ENCODE results near the gene RPS6KA2. TPM values are rescaled to one million over a fixed set of nuclear protein-coding genes. Genes with fewer than 3 reads are reported as not detected.

Gene RPS6KA2
- polyA plus RNA-seq, 4 donors, result 25.3 to 34.5 (median 30.2) TPM

DNA sequence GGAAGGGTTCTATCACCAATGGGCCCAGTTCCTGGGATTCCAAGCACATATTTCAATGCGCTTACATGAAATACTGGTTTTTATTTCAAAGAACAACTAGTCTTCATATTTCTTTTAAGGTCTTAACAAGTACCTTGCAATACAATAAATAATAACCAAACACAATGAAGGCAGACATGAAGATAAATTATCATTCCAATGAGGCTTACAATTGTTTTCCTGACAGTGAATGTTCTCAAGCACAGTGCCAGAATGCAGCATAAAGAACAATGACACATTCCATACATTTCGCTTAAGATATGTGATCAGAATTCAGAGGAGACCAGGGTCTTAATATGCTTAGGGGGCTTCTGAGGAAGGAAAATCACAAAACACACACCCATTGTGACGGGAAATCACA lies 66.8 kb downstream of the RPS6KA2 start:
- DNase-seq (ENCODE audit: low read depth in 4 of 4, low spot score in 3 of 4), result no peak

DNA sequence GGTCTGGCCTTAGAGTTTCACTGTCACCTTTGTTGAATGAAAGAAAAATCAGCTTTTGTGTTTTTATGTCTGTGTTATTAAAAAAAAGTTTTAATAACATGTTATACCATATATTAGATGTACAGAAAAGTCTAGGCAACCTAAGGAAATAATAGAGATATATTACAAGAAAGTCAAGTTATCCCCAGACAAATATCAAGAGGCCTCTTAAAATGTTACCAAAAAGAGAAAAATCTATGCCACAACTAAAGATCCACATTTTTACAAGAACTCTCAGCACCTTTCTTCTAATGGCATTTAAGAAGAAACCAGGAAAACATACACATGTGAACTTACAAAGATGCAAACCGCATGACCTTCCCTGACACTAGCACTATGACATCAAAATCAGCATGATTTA lies 67.4 kb downstream of the RPS6KA2 start:
- DNase-seq (ENCODE audit: low read depth in 4 of 4, low spot score in 3 of 4), result no peak

DNA sequence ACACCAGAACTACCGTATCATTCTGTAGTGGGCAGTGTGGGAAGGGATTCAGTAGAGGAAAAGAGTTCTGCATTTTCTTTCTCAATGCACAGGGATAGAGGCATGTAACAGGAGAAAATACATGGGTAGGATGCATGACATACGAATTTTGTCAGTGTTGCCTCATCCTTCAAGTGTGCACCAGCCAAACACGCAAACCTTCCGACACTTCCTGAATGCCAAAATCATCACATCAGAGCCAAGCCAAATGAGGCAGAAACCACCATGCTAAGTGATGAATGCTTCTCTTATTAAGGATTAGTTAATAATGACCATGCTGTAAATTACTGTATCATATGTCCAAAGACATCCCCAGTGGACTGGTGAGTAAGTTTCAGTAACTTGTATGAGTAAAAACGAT lies 67.8 kb downstream of the RPS6KA2 start:
- no peak for DNase-seq (ENCODE audit: low read depth in 4 of 4, low spot score in 3 of 4)

- DNase-seq (ENCODE audit: low read depth in 4 of 4, low spot score in 3 of 4), result no peak
Observed at GRCh38 chr6:166558156-166559005, 68.7 kb downstream of the RPS6KA2 start.

DNA sequence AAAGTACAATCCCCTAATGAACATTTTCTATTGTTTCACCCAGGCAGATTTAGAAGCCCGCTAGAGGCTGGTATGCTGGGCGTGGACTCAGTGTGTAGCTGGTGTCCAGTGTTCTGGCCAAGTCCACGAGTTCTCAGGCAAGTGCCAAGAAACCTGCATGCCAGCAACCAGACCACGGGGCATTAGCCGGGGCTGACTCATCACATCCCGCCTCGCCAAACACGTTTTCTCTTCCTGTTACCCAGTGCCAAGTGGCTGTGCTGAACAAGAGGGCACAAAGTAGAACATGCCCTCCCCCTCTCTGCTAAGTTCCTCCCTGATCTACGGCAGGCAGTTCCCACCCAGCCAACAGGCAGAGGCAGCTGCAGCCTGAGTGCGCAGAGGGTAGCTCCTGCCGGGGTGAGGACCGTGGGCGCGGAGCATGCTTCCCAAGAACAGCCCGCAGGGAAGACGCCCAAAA lies 70.2 kb downstream of the RPS6KA2 start:
- DNase-seq (ENCODE audit: low read depth in 4 of 4, low spot score in 3 of 4), result no peak

DNA sequence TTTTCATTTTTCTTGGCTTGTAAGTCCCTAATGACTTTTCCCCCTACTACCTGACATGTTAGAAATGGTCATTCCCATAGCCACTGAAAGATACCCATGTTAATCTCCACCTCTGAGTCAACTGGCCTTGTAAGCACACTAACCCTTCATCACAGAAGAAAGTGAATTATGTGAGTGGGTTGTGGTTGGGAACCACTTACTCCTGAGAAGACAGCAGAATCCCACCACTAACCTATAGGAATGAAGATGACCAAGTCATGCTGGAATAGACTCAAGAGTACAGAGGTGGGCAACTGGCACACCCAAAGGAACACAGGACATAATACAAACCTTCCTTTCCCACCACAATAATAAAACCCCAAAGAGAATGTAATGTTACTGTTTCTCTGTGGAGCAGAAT lies 70.7 kb downstream of the RPS6KA2 start:
- no peak for DNase-seq (ENCODE audit: low read depth in 4 of 4, low spot score in 3 of 4)

GRCh38 chr6:166555086-166555485 lies 72.0 kb downstream of the RPS6KA2 start:
- no peak for DNase-seq (ENCODE audit: low read depth in 4 of 4, low spot score in 3 of 4)

DNA sequence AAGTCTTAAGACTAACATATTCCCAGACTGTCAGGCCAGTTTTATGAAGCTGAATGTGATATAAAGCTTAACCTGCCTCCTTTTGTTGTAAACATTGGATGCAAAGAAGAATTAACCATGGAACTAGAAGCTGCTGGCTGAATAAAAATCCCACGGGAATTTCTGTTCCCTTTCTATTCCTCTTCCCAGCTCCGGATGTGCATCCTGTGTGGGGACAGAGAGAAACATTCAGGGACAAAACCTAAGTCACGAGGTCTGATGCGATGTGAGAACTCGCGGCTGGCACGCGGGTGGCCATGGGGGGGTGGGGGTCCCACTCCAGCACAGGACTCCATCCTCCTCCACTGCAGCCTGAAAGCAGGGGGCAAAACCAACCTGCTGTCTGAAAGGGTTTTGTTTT lies 72.7 kb downstream of the RPS6KA2 start:
- no peak for DNase-seq (ENCODE audit: low read depth in 4 of 4, low spot score in 3 of 4)

DNA sequence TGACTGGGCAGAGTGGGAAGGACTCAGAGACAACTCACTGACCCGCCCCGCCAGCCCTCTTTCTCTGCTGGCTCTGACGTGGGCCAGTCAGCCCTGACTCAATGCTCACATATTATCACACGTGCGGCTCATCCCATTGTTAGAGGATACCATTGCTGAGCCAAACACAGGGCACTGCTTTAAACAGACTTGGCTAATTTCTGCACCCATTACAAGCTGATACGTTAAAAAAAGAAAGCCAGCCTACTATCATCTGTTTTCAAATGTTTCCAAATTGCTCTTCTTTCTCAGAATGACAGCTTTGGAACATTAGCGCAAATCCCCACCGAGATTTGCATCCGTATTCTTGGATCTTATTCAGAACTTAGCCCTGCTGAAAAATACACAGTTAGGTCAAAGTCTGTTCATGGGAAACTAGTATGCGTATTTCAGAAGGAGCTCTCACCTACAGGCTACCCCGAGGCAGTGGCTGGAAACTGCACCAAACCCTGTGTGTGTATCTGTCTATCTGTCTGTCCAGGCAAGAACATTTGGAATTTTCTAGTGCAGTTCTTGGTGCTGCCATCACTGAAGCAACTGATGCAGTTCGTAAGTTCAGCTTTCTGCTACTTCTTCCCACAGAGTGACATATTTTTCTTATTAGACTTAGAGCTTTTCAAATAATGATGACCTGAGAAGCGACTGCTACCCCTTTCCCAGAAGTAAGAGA lies 73.3 kb downstream of the RPS6KA2 start:
- DNase-seq (ENCODE audit: low read depth in 4 of 4, low spot score in 3 of 4), result no peak

- DNase-seq (ENCODE audit: low read depth in 4 of 4, low spot score in 3 of 4), result no peak
Observed at GRCh38 chr6:166552600-166552999, 74.5 kb downstream of the RPS6KA2 start.

DNA sequence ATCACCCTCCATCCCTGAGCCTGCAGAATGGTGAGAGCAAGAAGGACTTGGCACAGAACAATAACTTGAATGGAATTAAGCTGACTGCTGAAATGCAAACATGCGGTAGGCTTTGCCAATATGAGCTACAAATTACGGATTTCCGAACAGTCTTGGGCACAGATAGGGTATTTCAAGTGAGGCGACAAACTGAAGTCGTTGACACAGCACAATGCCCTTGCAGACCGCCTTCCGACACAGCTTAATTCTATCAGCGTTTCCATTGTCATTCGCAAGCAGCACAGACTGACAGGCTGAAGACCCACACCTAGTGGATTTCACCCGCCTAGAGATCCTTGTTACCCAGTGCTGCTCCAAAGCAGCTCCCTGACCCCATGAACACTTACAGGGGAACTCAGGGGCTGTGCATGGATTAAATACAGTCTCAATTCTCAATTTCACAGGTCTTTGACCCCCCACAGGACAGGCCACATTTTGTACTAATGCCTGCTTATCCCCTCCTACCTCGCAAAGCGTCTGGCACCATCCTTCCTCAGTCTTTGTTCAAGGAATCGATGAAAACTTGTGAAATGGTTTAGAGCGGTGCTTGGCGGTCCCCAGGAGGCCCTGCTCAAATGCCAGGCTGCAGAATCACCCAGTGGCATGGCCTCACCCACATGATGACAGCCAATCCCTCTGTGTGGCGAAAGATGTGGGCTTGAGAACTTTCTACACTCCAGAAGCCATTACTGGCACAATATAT lies 75.1 kb downstream of the RPS6KA2 start:
- no peak for DNase-seq (ENCODE audit: low read depth in 4 of 4, low spot score in 3 of 4)

GRCh38 chr6:166546653-166547052 lies 80.4 kb downstream of the RPS6KA2 start:
- no peak for DNase-seq (ENCODE audit: low read depth in 4 of 4, low spot score in 3 of 4)

DNA sequence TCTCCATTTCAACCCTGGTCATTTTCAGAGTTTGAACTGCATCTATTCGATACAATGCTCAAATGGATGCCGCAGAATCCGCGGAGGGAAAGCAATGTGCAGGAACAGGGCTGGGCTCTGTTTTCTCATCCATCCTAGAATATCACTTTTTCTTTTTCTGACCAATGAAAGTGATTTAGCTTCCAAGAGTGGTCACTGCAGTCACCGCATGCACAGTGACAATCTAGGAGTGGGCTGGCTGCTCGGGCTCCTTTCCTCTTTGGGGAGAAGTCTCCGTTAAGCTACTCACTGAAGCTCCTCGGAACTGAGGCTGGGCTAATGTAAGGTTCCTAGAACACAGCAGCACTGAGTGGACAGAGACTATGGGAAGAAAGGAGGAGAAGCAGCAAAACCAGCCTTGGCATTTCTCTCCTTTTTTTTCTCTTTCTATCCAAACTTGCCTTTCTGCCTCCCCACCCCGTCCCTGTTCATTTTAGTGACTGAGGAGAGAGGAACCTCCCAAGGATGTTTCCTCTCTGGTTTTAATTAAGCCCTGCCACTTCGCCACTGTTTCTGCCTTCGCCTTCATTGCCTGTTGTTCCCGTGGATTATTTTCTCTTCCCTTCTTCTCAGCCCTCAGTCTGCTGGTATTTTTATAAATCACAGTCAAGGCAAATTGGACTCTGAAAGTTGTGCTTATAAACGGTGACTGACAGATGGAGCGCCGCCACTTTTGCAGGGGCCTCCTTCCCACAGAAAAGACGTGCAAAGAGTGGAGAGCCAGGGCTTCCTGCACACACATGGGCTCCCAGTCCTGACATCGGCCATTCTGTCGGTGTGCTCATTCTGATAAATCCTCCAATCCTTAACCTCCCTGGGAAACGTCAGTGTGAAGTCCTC lies 81.7 kb downstream of the RPS6KA2 start:
- DNase-seq (ENCODE audit: low read depth in 4 of 4, low spot score in 3 of 4), result no peak

- no peak for DNase-seq (ENCODE audit: low read depth in 4 of 4, low spot score in 3 of 4)
Observed at GRCh38 chr6:166544296-166544605, 82.8 kb downstream of the RPS6KA2 start.

GRCh38 chr6:166543603-166544295 lies 83.3 kb downstream of the RPS6KA2 start:
- DNase-seq (ENCODE audit: low read depth in 4 of 4, low spot score in 3 of 4), result no peak

GRCh38 chr6:166542580-166542912 lies 84.5 kb downstream of the RPS6KA2 start:
- DNase-seq (ENCODE audit: low read depth in 4 of 4, low spot score in 3 of 4), result no peak

- DNase-seq (ENCODE audit: low read depth in 4 of 4, low spot score in 3 of 4), result no peak
Observed at GRCh38 chr6:166541876-166542579, 85.0 kb downstream of the RPS6KA2 start.

DNA sequence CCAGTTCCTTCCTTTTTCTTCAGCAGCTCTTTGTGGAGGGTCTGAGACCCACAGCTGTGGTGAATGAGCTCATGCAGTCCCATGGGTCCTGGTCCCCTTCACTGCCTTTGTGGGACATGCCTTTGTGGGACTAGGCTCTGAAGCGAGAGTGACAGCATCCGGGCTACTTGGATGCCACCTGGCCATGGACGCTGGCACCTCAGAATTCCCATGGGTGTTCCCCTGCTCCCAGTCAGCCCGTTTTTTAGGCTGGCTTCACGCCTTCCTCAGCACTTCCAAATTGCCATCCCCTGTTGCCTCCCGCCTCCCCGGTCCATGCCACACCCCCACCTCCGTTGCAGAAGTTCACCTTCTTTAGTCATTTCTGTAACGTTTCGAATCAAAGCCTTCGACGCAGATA lies 85.7 kb downstream of the RPS6KA2 start:
- no peak for DNase-seq (ENCODE audit: low read depth in 4 of 4, low spot score in 3 of 4)

- DNase-seq (ENCODE audit: low read depth in 4 of 4, low spot score in 3 of 4), result no peak
Observed at GRCh38 chr6:166540631-166541331, 86.3 kb downstream of the RPS6KA2 start.

All from left renal pelvis (tissue), 4 donors.